VCaP (cell line): Measurements from ENCODE around the gene DOCK3.

ENCODE experiments used
- H3K27ac ChIP-seq: fragments of 450-650 bp; 2 replicates; pipeline ENCODE4 v1.5.1; 2017
- TF ChIP-seq, protein P1 (sequence below): fragments of 450-650 bp; conservative IDR thresholded peaks from 2 replicates; pipeline ENCODE4 v1.5.1; 2017; ENCODE audit warnings: mild to moderate bottlenecking, moderate library complexity

DOCK3 gene

DNA sequence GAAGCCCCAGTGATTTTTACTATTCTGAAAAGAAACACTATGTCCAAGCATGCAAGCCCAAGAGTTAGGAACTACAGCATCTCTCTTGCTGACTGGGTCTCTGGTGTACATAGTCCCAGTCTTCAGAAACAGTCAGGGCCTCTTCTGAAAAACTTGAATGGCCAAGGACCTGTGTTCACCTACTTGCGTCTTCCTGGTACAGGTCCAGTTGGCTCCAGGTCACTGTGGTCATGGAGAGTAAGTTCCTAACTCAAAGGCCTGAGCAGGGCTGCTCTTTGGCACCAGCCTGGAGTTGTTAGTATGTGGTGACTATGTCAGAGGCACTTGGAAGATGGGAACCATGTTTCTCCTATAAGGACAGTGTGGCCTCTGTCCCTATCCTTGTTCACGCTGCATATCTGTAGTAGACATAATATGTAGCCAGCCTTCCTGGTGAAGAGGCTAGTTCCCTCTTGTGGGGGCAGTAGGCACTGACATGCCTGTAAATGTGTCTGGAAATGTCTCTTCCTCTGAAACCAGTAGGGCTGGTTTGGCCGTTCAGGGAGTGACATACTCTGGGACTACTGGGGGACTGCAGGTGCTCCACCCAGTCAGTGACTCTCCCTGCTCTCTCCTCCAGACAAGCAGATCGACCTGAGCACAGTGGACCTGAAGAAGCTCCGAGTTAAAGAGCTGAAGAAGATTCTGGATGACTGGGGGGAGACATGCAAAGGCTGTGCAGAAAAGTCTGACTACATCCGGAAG lies 713.7 kb downstream of the DOCK3 start:
- H3K27ac ChIP-seq: peak overlapping the region; percentile 94
- TF ChIP-seq, protein P1, sequence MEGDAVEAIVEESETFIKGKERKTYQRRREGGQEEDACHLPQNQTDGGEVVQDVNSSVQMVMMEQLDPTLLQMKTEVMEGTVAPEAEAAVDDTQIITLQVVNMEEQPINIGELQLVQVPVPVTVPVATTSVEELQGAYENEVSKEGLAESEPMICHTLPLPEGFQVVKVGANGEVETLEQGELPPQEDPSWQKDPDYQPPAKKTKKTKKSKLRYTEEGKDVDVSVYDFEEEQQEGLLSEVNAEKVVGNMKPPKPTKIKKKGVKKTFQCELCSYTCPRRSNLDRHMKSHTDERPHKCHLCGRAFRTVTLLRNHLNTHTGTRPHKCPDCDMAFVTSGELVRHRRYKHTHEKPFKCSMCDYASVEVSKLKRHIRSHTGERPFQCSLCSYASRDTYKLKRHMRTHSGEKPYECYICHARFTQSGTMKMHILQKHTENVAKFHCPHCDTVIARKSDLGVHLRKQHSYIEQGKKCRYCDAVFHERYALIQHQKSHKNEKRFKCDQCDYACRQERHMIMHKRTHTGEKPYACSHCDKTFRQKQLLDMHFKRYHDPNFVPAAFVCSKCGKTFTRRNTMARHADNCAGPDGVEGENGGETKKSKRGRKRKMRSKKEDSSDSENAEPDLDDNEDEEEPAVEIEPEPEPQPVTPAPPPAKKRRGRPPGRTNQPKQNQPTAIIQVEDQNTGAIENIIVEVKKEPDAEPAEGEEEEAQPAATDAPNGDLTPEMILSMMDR: peak; percentile 75

DNA sequence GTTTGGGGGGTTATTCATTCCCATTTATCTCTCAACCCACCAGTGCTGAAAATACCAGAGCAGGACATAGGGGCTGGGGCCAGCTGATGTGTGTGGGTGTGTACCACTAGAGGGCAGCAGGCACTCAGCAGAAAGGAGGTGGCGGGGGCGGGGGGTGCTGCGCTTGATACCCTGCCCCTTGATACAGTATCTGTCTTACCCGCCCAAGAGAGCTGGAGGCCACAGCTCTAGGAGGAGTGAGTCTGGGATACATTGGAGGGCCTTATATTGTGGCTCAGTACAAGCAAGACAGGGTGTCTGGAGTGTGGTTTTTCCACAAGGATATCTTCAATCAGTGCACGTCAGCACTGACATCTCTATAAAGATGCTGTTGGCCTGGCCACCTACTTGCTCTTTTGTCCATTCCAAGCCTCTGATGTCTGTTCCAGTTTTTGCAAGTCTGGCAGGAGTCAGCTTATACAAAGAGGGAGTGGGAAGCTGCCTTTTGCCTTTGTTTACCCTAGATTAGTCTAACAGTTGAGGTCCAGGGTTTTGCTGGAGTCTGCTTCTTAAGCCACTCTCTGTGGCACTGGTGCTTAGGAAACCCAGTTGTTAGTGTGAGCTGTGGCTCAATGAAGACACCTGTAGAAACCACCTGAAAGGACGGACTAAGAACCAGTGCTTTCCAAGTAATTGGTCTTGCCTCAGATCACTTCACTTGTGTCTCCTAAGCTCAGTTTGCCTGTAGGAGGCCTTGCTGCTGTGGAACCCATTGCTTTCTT lies 714.9 kb downstream of the DOCK3 start:
- TF ChIP-seq, protein P1: peak; percentile 92
- peak overlapping the region; percentile 94 for H3K27ac ChIP-seq

DNA sequence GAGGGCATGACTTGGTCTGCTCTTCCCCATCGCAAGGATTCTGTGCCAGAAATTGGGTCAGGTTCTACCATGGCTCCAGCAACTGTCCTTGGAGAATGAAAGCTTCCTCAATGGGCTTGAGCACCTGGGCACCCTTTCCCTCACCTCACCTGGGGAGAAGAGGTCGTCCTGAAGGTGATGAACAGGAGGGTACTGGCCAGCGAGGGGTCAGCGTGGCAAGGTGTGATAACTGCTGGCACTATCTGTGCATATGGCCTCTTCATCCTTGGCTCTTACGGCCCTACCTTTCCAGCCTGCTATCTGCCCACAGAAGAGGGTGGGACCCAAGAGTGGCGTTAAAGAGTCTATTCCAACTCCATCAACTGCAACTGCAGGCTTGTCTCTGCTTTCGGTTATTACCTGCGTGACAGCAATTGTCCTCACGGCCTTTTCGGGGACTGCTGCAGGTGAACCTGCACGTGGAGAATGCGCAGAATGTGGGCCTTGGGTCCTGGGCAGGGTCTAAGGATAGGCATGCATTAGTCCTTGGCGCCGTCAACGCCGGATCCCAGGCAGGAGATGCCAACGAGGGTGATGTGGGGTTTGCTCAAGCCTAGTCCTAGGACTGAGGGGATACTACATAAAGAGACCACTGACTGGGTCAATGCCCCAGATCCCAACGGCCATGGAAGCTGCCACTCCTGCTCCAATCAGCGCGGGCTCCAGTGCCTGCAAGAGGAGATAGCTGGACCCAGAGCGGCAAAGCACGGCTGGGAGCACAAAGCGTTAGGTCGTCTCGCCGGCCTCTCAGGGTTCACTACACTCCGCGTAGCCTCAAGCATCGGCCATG lies 715.7 kb downstream of the DOCK3 start:
- peak overlapping the region; percentile 94 for H3K27ac ChIP-seq

DNA sequence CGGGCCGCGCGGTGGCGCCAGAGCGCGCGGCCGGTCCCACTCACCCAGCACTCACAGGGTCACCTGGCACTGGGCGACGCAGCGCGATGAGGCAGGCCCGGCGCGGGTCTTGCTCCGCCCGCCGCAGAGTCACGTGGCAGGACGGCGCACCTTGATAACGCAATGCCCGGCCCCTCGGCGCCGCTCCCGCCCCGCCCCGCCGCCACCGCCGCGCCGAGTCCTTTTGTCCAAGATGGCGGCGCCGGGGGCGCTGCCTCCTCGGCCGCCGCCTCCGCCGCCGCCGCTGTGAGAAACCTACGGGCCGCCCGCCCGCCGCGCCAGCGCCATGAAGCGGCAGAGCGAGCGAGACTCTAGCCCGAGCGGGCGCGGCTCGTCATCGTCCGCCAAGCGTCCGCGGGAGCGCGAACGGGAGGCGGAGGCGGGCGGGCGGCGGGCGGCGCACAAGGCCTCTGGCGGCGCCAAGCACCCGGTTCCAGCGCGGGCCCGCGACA lies 716.4 kb downstream of the DOCK3 start, which contains the start of gene RBM15B:
RBM15B (plus strand) TSS at position 211 of the 491 bp plus-strand sequence; CDS start at position 326, 115 bp downstream.
- peak within 1 kb of the TSS; percentile 94 for H3K27ac ChIP-seq

More for the DNA sequence above, 715.7 kb downstream of the DOCK3 start:
- TF ChIP-seq, protein P1: no peak

DNA sequence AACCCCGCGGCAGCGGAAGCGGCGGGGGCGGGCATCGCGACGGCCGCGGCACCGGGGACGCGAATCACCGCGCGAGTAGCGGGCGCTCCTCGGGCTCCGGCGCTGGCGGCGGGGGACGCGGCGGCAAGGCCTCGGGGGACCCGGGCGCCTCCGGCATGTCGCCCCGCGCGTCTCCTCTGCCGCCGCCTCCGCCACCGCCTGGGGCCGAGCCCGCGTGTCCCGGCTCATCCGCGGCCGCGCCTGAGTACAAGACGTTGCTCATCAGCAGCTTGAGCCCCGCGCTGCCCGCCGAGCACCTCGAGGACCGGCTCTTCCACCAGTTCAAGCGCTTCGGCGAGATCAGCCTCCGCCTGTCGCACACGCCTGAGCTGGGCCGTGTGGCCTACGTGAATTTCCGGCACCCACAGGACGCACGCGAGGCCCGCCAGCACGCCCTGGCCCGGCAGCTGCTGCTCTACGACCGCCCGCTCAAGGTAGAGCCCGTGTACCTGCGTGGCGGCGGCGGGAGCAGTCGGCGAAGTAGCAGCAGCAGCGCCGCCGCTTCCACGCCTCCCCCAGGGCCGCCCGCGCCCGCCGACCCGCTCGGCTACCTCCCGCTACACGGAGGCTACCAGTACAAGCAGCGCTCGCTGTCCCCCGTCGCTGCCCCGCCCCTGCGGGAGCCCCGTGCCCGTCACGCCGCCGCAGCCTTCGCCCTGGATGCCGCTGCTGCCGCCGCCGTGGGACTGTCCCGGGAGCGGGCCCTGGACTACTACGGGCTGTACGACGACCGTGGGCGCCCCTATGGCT lies 717.0 kb downstream of the DOCK3 start:
- peak overlapping the region; percentile 94 for H3K27ac ChIP-seq
- TF ChIP-seq, protein P1: no peak

More for the DNA sequence above, 716.4 kb downstream of the DOCK3 start, which contains the start of gene RBM15B:
- TF ChIP-seq, protein P1: peak; percentile 98

DNA sequence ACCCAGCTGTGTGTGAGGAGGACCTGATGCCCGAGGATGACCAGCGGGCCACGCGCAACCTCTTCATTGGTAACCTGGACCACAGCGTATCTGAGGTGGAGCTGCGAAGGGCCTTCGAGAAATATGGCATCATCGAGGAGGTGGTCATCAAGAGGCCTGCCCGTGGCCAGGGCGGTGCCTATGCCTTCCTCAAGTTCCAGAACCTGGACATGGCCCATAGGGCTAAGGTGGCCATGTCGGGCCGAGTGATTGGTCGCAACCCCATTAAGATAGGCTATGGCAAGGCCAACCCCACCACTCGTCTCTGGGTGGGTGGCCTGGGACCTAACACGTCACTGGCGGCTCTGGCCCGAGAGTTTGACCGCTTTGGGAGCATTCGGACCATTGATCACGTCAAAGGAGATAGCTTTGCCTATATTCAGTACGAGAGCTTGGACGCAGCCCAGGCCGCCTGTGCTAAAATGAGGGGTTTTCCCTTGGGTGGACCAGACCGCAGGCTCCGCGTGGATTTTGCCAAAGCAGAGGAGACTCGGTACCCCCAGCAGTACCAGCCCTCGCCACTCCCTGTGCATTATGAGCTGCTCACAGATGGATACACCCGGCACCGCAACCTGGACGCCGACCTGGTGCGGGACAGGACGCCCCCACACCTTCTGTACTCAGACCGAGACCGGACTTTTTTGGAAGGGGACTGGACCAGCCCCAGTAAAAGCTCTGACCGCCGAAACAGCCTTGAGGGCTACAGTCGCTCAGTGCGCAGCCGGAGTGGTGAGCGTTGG lies 717.8 kb downstream of the DOCK3 start:
- H3K27ac ChIP-seq: peak overlapping the region; percentile 94
- TF ChIP-seq, protein P1: no peak
